HepG2 (cell line): ENCODE data around the gene ZNF546. TPM values are rescaled to one million over a fixed set of nuclear protein-coding genes. Genes with fewer than 3 reads are reported as not detected.

Source experiments
- CTCF ChIP-seq: sonication (generic); formaldehyde crosslinking; IDR thresholded peaks from 2 replicates; pipeline ENCODE4 v1.5.0; 2020; ENCODE audit warnings: mild to moderate bottlenecking, missing genetic modification reagents, moderate library complexity
- GPN1 ChIP-seq: sonication (generic); formaldehyde crosslinking; IDR thresholded peaks from 2 replicates; pipeline ENCODE4 v1.5.1; 2020; ENCODE audit warnings: missing genetic modification reagents, borderline replicate concordance
- KAT7 ChIP-seq: IDR thresholded peaks from 2 replicates; pipeline ENCODE4 v1.6.1; 2018; ENCODE audit warnings: borderline replicate concordance, missing compliant biosample characterization
- MED13 ChIP-seq: sonication (generic); formaldehyde crosslinking; IDR thresholded peaks from 2 replicates; pipeline ENCODE4 v1.5.0; 2020; ENCODE audit warnings: missing genetic modification reagents
- MTA3 ChIP-seq: sonication (generic); formaldehyde crosslinking; IDR thresholded peaks from 2 replicates; pipeline ENCODE4 v1.4.0; 2020; ENCODE audit warnings: missing genetic modification reagents
- NR2F1 ChIP-seq, 2 experiments: fragments of 450-650 bp in 1 of 2; formaldehyde crosslinking in 1 of 2; IDR thresholded peaks; 2 replicates each; pipeline versions ENCODE4 v1.5.0 to v1.6.1; 2016 to 2020; ENCODE audit warnings: mild to moderate bottlenecking in 1 of 2, missing compliant biosample characterization in 1 of 2, missing genetic modification reagents in 1 of 2, moderate library complexity in 1 of 2
- SMARCC2 ChIP-seq: fragments of 450-650 bp; IDR thresholded peaks from 2 replicates; pipeline ENCODE4 v1.6.1; 2017; ENCODE audit warnings: antibody characterized with exemption, mild to moderate bottlenecking
- SP1 ChIP-seq, 2 experiments: fragments of 450-650 bp in 1 of 2; sonication (generic) in 1 of 2; formaldehyde crosslinking in 1 of 2; IDR thresholded peaks; 2 replicates each; pipeline versions ENCODE4 v1.4.0 to v1.6.1; 2016 to 2020; ENCODE audit warnings: missing genetic modification reagents in 1 of 2
- THAP9 ChIP-seq: sonication (generic); formaldehyde crosslinking; IDR thresholded peaks from 2 replicates; pipeline ENCODE4; 2020; ENCODE audit warnings: missing genetic modification reagents, mild to moderate bottlenecking, borderline replicate concordance
- XBP1 ChIP-seq: sonication (generic); formaldehyde crosslinking; IDR thresholded peaks from 2 replicates; pipeline ENCODE4 v1.5.0; 2020; ENCODE audit warnings: missing genetic modification reagents
- ZBTB42 ChIP-seq: sonication (generic); formaldehyde crosslinking; IDR thresholded peaks from 2 replicates; pipeline ENCODE4 v1.5.0; 2020; ENCODE audit warnings: mild to moderate bottlenecking, missing genetic modification reagents
- ZNF12 ChIP-seq: sonication (generic); formaldehyde crosslinking; IDR thresholded peaks from 2 replicates; pipeline ENCODE4 v1.5.0; 2020; ENCODE audit warnings: missing genetic modification reagents
- ZNF468 ChIP-seq: sonication (generic); formaldehyde crosslinking; IDR thresholded peaks from 2 replicates; pipeline ENCODE4 v1.8.0; 2022; ENCODE audit warnings: mild to moderate bottlenecking, moderate library complexity, missing genetic modification reagents
- polyA plus RNA-seq, 8 experiments: library from polyadenylated mRNA; depleted of rRNA in 3 of 8; stranded (reverse) in 7 of 8; unstranded in 1 of 8; fragments of >200 nt; fragmentation: Illumina TruSeq in 4 of 8; extraction: Trizol in 4 of 8; gene quantifications; 2 replicates each; pipeline versions ENCODE4 v1.2.1 to v1.2.3, GENCODE V29; 2011 to 2016; ENCODE audit warnings: low read depth in 4 of 8, missing spikeins in 1 of 8, mixed read lengths in 1 of 8; ENCODE audit not compliant: insufficient read depth in 1 of 8
- total RNA-seq, 5 experiments: library from RNA; depleted of rRNA; stranded (reverse); fragments of >200 nt; fragmentation: Illumina TruSeq; extraction: Trizol; gene quantifications; 2 replicates each; pipeline ENCODE4 v1.2.3, GENCODE V29; 2016; ENCODE audit warnings: low read depth in 1 of 5
- TF ChIP-seq, protein P1 (sequence below): IDR thresholded peaks from 2 replicates; pipeline ENCODE4 v1.6.1; 2012; ENCODE audit warnings: low read length, improper control_type of control experiment
- TF ChIP-seq, protein P2 (sequence below): sonication (generic); formaldehyde crosslinking; IDR thresholded peaks from 2 replicates; pipeline ENCODE4 v1.5.0; 2020; ENCODE audit warnings: mild to moderate bottlenecking, missing genetic modification reagents
- TF ChIP-seq, protein P3 (sequence below): sonication (generic); formaldehyde crosslinking; IDR thresholded peaks from 2 replicates; pipeline ENCODE4 v1.4.0; 2020; ENCODE audit warnings: missing genetic modification reagents

Gene ZNF546
- total and polyA plus RNA-seq, 2 of the 13 experiments (the other 11 are each of a cell fraction or from before 2014, with no cell fraction given) = 2.2 to 4.1 TPM

DNA sequence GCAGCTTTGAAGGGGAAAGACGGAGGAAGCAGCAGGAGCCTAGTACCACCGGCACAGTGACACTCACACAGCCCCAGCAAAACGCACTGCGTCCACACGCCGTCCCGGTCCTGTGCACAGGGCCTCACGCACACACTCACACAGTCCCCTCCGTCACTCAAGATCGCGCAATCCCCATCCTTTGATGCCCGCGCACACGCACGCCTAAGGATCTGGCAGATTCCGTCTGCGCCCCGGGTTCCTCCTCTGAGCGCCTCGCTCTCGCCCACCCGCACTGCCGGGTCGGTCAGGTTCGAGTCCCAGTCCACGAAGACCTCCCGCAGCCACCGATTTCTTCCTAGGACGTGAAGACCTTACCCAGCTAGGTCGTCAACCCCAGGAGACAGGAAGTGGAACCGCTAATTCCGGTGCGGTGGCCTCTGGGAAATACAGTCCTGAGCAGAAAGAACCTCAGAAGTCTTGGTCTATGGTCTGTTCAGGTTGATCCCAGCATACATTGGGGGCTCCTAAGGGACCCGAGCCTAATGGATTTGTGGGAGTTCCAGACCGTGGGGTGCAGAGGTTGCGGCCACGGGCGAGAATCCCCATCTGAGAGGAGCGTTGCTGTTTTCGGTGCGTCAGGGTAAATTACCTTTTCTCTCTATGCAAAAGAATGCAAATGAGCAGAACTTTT is 59.1 kb downstream of the ZNF546 start, which contains the start of gene ZNF780B (continued):
- no peak for TF ChIP-seq CTCF (CRISPR knock-in tag)
- TF ChIP-seq, protein P1, sequence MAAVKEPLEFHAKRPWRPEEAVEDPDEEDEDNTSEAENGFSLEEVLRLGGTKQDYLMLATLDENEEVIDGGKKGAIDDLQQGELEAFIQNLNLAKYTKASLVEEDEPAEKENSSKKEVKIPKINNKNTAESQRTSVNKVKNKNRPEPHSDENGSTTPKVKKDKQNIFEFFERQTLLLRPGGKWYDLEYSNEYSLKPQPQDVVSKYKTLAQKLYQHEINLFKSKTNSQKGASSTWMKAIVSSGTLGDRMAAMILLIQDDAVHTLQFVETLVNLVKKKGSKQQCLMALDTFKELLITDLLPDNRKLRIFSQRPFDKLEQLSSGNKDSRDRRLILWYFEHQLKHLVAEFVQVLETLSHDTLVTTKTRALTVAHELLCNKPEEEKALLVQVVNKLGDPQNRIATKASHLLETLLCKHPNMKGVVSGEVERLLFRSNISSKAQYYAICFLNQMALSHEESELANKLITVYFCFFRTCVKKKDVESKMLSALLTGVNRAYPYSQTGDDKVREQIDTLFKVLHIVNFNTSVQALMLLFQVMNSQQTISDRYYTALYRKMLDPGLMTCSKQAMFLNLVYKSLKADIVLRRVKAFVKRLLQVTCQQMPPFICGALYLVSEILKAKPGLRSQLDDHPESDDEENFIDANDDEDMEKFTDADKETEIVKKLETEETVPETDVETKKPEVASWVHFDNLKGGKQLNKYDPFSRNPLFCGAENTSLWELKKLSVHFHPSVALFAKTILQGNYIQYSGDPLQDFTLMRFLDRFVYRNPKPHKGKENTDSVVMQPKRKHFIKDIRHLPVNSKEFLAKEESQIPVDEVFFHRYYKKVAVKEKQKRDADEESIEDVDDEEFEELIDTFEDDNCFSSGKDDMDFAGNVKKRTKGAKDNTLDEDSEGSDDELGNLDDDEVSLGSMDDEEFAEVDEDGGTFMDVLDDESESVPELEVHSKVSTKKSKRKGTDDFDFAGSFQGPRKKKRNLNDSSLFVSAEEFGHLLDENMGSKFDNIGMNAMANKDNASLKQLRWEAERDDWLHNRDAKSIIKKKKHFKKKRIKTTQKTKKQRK = no peak
- TF ChIP-seq XBP1 = no peak
- no peak for TF ChIP-seq ZNF12
- TF ChIP-seq KAT7 (CRISPR knock-in tag) = peak; percentile 64; the same call in 1 of the 2 replicates
- TF ChIP-seq THAP9 (CRISPR knock-in tag) = peak; percentile 72; the same call in 1 of the 2 replicates
- TF ChIP-seq NR2F1 (CRISPR knock-in tag; IDR thresholded peaks at IDR 0.05) = 0 out of 4 replicates have a peak, but pooled peaks of 1 of the 2 experiments have one; percentile 8
- TF ChIP-seq SP1 (IDR thresholded peaks at IDR 0.05) = no peak
- no peak for TF ChIP-seq SP1 (CRISPR knock-in tag; IDR thresholded peaks at IDR 0.05)
- no peak for TF ChIP-seq MTA3 (CRISPR knock-in tag)
- no peak for TF ChIP-seq SMARCC2
- TF ChIP-seq MED13 (CRISPR knock-in tag) = 0 out of 2 replicates have a peak, but pooled peaks have one; percentile 26
- TF ChIP-seq GPN1 (CRISPR knock-in tag) = no peak
- TF ChIP-seq, protein P2, sequence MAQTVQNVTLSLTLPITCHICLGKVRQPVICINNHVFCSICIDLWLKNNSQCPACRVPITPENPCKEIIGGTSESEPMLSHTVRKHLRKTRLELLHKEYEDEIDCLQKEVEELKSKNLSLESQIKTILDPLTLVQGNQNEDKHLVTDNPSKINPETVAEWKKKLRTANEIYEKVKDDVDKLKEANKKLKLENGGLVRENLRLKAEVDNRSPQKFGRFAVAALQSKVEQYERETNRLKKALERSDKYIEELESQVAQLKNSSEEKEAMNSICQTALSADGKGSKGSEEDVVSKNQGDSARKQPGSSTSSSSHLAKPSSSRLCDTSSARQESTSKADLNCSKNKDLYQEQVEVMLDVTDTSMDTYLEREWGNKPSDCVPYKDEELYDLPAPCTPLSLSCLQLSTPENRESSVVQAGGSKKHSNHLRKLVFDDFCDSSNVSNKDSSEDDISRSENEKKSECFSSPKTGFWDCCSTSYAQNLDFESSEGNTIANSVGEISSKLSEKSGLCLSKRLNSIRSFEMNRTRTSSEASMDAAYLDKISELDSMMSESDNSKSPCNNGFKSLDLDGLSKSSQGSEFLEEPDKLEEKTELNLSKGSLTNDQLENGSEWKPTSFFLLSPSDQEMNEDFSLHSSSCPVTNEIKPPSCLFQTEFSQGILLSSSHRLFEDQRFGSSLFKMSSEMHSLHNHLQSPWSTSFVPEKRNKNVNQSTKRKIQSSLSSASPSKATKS (CRISPR knock-in tag) = no peak
- no peak for TF ChIP-seq ZNF468 (CRISPR knock-in tag)
- TF ChIP-seq, protein P3, sequence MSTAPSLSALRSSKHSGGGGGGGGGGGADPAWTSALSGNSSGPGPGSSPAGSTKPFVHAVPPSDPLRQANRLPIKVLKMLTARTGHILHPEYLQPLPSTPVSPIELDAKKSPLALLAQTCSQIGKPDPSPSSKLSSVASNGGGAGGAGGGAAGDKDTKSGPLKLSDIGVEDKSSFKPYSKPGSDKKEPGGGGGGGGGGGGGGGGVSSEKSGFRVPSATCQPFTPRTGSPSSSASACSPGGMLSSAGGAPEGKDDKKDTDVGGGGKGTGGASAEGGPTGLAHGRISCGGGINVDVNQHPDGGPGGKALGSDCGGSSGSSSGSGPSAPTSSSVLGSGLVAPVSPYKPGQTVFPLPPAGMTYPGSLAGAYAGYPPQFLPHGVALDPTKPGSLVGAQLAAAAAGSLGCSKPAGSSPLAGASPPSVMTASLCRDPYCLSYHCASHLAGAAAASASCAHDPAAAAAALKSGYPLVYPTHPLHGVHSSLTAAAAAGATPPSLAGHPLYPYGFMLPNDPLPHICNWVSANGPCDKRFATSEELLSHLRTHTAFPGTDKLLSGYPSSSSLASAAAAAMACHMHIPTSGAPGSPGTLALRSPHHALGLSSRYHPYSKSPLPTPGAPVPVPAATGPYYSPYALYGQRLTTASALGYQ = no peak
- no peak for TF ChIP-seq ZBTB42
